Sigmoid colon (tissue), 4 donors: ENCODE results near the gene HLA-F.

Experiments
- EP300 ChIP-seq, 4 donors: sonication (generic); formaldehyde crosslinking; IDR thresholded peaks; one replicate each; pipeline ENCODE4 v1.6.1; 2017; ENCODE audit warnings: antibody characterized with exemption in 4 of 4
- POLR2A ChIP-seq, 2 donors: fragments of 450-650 bp; IDR thresholded peaks; one replicate each; pipeline ENCODE4 v1.6.1; 2016; ENCODE audit warnings: antibody characterized with exemption in 2 of 2, mild to moderate bottlenecking in 2 of 2, moderate library complexity in 2 of 2
- POLR2AphosphoS5 ChIP-seq, 4 donors: sonication (generic); formaldehyde crosslinking; IDR thresholded peaks; one replicate each; pipeline ENCODE4 v1.6.1; 2017; ENCODE audit warnings: antibody characterized with exemption in 4 of 4
- TF ChIP-seq, protein P1 (sequence below), 4 experiments: fragments of 450-650 bp in 3 of 4; fragments of 200-600 bp in 1 of 4; IDR thresholded peaks; one replicate each; pipeline ENCODE4 v1.5.1; 2016 to 2019; ENCODE audit warnings: antibody characterized with exemption in 4 of 4, mild to moderate bottlenecking in 3 of 4, moderate library complexity in 2 of 4

DNA sequence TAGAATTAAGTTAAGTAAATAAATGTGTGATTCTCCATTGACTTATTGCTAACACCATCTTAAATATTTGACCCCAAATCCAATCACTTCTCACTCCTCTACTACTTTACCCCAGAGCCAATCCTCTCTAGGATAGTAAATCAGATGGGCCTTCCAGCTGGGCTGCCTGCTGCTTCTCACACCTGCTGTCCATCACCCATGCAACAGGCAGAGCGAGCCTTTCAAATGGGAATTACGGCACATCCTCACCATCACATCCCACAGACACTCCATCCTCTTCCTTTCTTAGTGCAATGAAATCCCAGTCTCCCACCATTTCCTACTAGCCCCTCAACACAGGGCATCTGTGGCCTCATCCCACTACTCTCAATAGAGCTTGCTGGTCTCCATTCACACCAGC, 34.0 kb downstream of the HLA-F start:
- TF ChIP-seq, protein P1, sequence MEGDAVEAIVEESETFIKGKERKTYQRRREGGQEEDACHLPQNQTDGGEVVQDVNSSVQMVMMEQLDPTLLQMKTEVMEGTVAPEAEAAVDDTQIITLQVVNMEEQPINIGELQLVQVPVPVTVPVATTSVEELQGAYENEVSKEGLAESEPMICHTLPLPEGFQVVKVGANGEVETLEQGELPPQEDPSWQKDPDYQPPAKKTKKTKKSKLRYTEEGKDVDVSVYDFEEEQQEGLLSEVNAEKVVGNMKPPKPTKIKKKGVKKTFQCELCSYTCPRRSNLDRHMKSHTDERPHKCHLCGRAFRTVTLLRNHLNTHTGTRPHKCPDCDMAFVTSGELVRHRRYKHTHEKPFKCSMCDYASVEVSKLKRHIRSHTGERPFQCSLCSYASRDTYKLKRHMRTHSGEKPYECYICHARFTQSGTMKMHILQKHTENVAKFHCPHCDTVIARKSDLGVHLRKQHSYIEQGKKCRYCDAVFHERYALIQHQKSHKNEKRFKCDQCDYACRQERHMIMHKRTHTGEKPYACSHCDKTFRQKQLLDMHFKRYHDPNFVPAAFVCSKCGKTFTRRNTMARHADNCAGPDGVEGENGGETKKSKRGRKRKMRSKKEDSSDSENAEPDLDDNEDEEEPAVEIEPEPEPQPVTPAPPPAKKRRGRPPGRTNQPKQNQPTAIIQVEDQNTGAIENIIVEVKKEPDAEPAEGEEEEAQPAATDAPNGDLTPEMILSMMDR (IDR thresholded peaks at IDR 0.05), result no peak
- no peak for TF ChIP-seq POLR2AphosphoS5 (IDR thresholded peaks at IDR 0.05)
- no peak for TF ChIP-seq POLR2A (IDR thresholded peaks at IDR 0.05)
- TF ChIP-seq EP300 (IDR thresholded peaks at IDR 0.05), result no peak
